ENCODE data around the gene NABP2.

DNA sequence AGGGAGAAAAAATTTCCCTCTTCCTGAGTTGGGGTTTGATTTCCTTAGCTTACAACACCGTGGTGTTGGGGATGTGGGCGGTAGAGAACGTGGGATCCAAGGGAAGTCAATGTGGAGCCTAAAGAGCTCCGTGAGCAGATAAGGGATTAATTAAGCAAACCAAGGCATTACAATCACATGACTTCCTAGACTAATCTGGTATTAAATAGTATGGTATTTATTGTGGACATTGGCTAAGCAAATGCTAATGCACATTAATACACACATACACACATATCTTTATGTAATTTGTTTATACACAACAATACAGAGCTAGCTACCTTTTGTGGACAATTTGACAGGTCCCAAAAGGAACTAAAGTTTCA lies 1.6 kb upstream of the NABP2 start:
- TF ChIP-seq, protein P1, sequence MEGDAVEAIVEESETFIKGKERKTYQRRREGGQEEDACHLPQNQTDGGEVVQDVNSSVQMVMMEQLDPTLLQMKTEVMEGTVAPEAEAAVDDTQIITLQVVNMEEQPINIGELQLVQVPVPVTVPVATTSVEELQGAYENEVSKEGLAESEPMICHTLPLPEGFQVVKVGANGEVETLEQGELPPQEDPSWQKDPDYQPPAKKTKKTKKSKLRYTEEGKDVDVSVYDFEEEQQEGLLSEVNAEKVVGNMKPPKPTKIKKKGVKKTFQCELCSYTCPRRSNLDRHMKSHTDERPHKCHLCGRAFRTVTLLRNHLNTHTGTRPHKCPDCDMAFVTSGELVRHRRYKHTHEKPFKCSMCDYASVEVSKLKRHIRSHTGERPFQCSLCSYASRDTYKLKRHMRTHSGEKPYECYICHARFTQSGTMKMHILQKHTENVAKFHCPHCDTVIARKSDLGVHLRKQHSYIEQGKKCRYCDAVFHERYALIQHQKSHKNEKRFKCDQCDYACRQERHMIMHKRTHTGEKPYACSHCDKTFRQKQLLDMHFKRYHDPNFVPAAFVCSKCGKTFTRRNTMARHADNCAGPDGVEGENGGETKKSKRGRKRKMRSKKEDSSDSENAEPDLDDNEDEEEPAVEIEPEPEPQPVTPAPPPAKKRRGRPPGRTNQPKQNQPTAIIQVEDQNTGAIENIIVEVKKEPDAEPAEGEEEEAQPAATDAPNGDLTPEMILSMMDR (IDR thresholded peaks at IDR 0.05; ENCODE audit: extremely low read depth in 1 of 2, insufficient read depth in 1 of 2, low read depth in 1 of 2, low read length in 2 of 2): no peak
- TF ChIP-seq POLR2A (IDR thresholded peaks at IDR 0.05; ENCODE audit: low read depth, low read length) (no peak), POLR2AphosphoS5 (IDR thresholded peaks at IDR 0.05; ENCODE audit: insufficient read depth, low read depth, low read length) (no peak), MYC (IDR thresholded peaks at IDR 0.05; ENCODE audit: low read depth, low read length) (no peak), EZH2 (IDR thresholded peaks at IDR 0.05; ENCODE audit: borderline replicate concordance, low read depth, low read length, severe bottlenecking) (no peak), JUN (IDR thresholded peaks at IDR 0.05; ENCODE audit: borderline replicate concordance, insufficient read depth, insufficient read length, low read depth) (no peak)
- TF ChIP-seq, protein P2, sequence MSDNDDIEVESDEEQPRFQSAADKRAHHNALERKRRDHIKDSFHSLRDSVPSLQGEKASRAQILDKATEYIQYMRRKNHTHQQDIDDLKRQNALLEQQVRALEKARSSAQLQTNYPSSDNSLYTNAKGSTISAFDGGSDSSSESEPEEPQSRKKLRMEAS (IDR thresholded peaks at IDR 0.05; ENCODE audit: insufficient read depth, insufficient read length): no peak

All from endothelial cell of umbilical vein (primary cell).